KOPT-K1 (cell line): ENCODE results near the gene TMEM140.

Experiments
- H3K27ac ChIP-seq: fragments of 200-600 bp; sonication (generic); 2 replicates; pipeline ENCODE4 v1.5.1; 2016; ENCODE audit warnings: antibody characterized with exemption, mild to moderate bottlenecking, low read depth, low read length; ENCODE audit not compliant: poor library complexity, severe bottlenecking
- H3K36me3 ChIP-seq: fragments of 200-600 bp; sonication (generic); 2 replicates; pipeline ENCODE4 v1.5.1; 2017; ENCODE audit warnings: antibody characterized with exemption, mild to moderate bottlenecking, low read length, moderate library complexity; ENCODE audit not compliant: insufficient read depth
- H3K9me3 ChIP-seq: fragments of 200-600 bp; sonication (generic); 2 replicates; pipeline ENCODE4 v1.5.1; 2017; ENCODE audit warnings: antibody characterized with exemption, low read length, mild to moderate bottlenecking; ENCODE audit not compliant: insufficient read depth, poor library complexity, severe bottlenecking

Gene TMEM140

DNA sequence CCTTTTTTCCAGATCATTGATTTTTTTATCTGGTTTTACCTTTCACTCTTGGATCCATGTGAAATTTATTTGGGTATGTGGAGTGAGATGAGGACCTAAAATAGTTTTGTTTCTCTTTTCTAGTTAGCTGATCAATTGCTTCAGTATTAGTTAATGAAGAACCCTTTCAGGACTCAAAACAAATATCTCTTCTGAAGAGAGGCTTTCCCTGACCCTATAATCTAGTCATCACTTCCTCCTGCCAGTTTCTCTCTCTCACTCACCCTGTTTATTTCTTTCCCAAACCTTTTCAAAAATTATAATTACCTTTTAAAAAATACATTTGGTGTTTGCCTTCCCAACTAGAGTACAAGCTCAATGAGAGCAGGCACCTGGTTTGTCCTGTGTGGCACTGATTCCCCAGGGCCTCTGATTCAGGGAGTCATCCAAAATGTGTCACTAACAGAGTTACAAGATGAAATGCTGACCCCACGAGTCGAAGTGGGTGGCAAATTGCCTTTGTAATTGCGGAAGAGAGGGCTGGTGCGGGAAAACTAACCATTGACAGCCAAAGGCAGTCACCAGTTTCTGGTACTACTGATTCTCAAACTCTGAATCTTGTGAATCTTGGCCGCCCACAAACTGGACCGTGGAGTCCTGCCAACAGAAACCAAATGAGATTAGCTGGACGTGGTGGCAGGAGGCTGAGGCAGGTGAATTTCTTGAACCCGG is 2.4 kb downstream of the TMEM140 start:
- no peaks in the 10 kb centered on the region for H3K36me3 ChIP-seq
- H3K27ac ChIP-seq, result no peak overlapping the region
- peaks cover 6% of the 10 kb centered on the region for H3K9me3 ChIP-seq

- H3K27ac ChIP-seq, result no peak overlapping the region
- peaks cover 15% of the 10 kb centered on the region for H3K9me3 ChIP-seq
- H3K36me3 ChIP-seq, result no peaks in the 10 kb centered on the region
Measured at GRCh38 chr7:135151132-135151531, 3.3 kb downstream of the TMEM140 start.

- Histone ChIP-seq H3K36me3 (no peaks in the 10 kb centered on the region), H3K27ac (no peak overlapping the region), H3K9me3 (peaks cover 19% of the 10 kb centered on the region)
Measured at GRCh38 chr7:135151533-135151932, 3.7 kb downstream of the TMEM140 start.

DNA sequence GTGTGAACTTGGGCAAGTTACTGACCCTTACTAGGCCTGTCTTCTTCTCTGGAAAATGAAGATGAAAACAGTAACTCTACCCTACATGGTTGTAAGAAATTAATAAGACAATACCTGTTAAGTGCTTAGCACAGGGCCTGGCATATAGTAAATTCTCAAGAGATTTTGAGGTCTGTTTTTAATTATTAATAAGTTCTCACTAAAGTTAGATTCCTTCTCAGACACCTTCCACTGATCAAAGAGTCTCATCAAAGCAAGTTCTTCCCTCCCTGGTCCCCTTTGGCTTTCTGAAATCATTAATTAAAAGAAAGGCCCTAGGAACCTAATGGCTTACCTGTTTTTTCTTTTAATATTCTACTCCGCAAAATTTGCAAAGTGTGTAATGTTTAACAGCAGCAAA is 4.6 kb downstream of the TMEM140 start:
- Histone ChIP-seq H3K27ac (no peak overlapping the region), H3K36me3 (no peaks in the 10 kb centered on the region; the same call in 1 of the 2 replicates), H3K9me3 (peaks cover 28% of the 10 kb centered on the region)

GRCh38 chr7:135154734-135155133 is 6.9 kb downstream of the TMEM140 start:
- Histone ChIP-seq H3K9me3 (peaks cover 33% of the 10 kb centered on the region), H3K36me3 (no peaks in the 10 kb centered on the region; the same call in 1 of the 2 replicates), H3K27ac (no peak overlapping the region)

- Histone ChIP-seq H3K27ac (no peak overlapping the region), H3K36me3 (no peaks in the 10 kb centered on the region; the same call in 1 of the 2 replicates), H3K9me3 (peaks cover 33% of the 10 kb centered on the region)
Measured at GRCh38 chr7:135156290-135156689, 8.4 kb downstream of the TMEM140 start.

DNA sequence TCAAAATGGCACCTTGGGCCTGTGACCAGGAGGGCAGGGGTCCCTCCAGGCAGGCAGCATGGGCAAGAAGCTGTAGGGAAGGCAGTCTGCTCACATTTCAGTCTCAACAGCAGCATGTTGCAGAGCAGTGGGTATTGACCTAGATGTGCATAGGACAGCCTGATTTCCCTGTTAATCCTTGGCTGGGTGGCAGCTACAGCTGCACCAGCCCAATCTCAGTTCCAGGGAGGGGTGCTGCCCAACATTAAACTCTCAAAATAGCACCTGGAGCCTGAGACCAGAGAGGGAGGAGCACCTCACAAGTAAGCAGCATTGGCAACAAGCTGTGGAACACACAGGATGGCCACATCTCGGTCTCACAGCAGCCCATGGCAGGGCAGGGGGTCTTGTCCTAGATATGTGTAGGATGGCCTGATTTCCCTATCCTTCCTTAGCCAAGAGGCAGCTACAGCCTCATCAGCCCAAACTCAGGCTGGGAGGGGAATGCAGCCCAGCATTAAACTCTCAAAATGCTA is 10.3 kb downstream of the TMEM140 start:
- no peak overlapping the region for H3K27ac ChIP-seq
- H3K36me3 ChIP-seq, result peaks cover 3% of the 10 kb centered on the region; the same call in 1 of the 2 replicates
- peaks cover 47% of the 10 kb centered on the region for H3K9me3 ChIP-seq

- Histone ChIP-seq H3K36me3 (peaks cover 7% of the 10 kb centered on the region), H3K9me3 (peaks cover 43% of the 10 kb centered on the region), H3K27ac (no peak overlapping the region)
Measured at GRCh38 chr7:135158874-135159273, 11.0 kb downstream of the TMEM140 start.

- Histone ChIP-seq H3K36me3 (peaks cover 14% of the 10 kb centered on the region), H3K9me3 (peaks cover 43% of the 10 kb centered on the region), H3K27ac (no peak overlapping the region)
Measured at GRCh38 chr7:135159359-135160085, 11.7 kb downstream of the TMEM140 start.

DNA sequence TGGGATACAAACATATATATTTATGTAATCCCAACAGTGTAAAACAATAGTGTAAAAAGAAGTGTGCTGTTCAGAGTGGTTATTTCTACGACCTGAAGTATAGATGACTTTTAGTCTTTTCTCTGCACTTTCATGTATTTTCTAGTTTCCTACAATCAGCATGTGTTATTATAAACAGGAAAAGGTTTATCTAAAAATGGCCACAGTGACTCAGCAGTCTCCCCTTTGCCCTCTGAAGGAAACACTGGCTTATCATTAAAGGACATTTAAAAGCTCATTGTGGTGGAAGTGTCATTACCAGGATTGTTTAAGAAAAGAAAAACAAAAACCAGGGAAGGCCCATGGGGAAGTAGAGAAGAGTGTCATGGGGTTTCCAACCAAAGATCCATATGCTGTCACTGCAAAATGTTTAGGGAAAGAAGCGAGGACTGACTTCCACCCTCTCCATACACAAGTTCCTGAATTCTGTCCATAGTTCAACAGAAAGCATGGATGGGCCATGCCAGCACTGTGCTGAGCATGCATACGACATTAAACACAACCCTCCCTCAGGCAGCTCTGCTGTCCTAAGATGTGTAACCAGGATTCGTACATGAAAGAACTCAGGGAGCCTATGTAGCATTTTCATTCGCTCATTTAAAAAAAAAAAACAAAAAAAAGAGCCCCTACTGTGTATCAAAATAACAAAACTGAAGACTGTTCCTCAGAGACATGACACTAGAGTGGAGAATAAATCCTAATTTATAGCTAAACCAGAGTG is 12.4 kb downstream of the TMEM140 start:
- no peak overlapping the region for H3K27ac ChIP-seq
- H3K9me3 ChIP-seq, result peaks cover 41% of the 10 kb centered on the region
- H3K36me3 ChIP-seq, result peaks cover 21% of the 10 kb centered on the region

DNA sequence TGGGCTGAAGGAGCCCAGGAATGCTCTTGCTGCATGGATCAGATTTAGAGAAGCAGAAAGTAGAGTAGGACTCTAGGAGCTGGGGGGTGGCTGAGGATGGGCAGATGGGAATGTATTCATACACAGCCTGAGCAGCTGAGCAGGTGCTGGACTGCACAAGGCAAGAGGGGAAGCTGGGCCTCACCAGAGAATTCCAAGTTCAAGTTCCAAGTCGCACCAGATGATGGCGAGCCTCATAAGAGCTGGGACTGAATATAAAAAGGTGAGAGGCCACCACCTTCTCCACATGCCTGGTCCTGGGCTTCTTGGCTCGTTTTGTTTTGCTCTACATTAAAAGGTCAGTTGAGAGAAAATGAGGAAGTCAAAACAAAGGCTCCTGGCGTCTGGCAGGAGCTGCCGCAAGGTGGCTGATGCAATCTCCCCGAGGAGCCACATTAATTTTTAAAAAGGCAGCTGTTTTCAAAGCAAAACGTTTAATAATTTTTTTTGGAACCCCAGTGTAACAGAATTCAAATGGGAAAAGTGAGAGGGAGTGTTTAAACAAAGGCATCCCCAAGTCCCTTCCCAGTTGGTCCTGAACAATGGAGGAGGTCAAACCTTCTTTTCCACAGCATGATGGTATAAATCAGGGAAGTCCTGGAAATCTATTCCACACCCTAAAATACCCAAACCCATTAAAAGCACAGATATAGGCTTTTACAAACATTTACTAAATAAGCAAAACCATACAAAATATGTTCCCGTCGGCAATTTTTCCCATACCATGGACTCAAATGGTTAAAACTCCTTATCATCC is 13.2 kb downstream of the TMEM140 start:
- Histone ChIP-seq H3K9me3 (peaks cover 33% of the 10 kb centered on the region), H3K27ac (no peak overlapping the region), H3K36me3 (peaks cover 29% of the 10 kb centered on the region)

GRCh38 chr7:135161669-135162068 is 13.8 kb downstream of the TMEM140 start:
- peaks cover 35% of the 10 kb centered on the region for H3K36me3 ChIP-seq
- no peak overlapping the region for H3K27ac ChIP-seq
- H3K9me3 ChIP-seq, result peaks cover 27% of the 10 kb centered on the region

DNA sequence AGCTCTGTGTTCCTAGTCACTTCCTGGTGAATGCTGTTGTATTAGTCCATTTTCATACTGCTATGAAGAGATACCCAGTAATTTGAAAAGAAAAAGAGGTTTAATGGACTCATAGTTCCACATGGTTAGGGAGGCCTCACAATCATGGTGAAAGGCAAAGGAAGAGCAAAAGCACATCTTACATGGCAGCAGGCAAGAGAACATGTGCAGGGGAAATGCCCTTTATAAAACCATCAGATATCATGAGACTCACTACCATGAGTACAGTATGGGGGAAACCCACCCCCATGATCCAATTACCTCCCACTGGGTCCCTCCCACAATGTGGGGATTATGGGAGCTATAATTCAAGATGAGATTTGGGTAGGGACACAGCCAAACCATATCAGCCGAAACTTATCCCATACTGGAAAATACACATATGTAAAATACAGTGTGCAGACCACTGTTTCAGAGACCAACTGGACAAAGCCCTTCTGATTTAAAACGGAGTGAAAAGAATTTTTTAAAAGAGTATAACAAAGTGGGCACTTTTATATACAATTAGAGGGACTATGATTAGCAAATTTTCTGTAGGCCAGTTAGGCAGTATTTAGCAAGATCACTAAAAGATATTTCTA is 14.6 kb downstream of the TMEM140 start:
- H3K9me3 ChIP-seq, result peaks cover 19% of the 10 kb centered on the region
- H3K36me3 ChIP-seq, result peaks cover 43% of the 10 kb centered on the region
- H3K27ac ChIP-seq, result no peak overlapping the region
